SHP77 treated with DMSO at 0.1 percent for 48 hours (cell line): ENCODE data around the gene NUP188.
A peak's percentile ranks its signal among the peaks of the same experiment; 100 is the strongest.
"Not testable (repeated sequence)": the region's sequence is repeated elsewhere in the genome, so short reads cannot be mapped to it uniquely, and the experiment has no call there.

Source experiments
- DNase-seq: peaks from one replicate; lab custom pipeline; 2025; lab: John Stamatoyannopoulos, UW

Gene NUP188

DNA sequence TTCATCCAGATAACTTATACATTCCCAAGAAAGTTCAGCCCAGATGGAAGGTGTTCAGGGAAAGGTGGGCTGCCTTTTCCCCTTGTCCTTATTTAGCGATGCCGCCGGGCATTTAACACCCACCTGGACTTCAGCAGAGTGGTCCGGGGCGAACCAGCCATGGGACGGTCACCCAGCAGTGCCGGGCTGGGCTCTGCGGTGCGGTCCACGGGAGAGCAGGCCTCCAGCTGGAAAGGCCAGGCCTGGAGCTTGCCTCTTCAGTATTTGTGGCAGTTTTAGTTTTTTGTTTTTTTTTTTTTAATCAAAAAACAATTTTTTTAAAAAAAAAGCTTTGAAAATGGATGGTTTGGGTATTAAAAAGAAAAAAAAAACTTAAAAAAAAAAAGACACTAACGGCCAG lies 30.8 kb upstream of the NUP188 start:
- no peak for DNase-seq

DNA sequence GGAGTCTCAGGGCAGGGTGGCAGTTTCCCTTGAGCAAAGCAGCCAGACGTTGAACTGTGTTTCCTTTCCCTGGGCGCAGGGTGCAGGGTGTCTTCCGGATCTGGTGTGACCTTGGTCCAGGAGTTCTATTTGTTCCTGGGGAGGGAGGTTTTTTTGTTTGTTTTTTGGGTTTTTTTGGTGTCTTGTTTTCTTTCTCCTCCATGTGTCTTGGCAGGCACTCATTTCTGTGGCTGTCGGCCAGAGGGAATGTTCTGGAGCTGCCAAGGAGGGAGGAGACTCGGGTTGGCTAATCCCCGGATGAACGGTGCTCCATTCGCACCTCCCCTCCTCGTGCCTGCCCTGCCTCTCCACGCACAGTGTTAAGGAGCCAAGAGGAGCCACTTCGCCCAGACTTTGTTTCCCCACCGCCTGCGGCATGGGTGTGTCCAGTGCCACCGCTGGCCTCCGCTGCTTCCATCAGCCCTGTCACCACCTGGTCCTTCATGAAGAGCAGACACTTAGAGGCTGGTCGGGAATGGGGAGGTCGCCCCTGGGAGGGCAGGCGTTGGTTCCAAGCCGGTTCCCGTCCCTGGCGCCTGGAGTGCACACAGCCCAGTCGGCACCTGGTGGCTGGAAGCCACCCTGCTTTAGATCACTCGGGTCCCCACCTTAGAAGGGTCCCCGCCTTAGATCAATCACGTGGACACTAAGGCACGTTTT lies 30.2 kb upstream of the NUP188 start:
- no peak for DNase-seq

DNA sequence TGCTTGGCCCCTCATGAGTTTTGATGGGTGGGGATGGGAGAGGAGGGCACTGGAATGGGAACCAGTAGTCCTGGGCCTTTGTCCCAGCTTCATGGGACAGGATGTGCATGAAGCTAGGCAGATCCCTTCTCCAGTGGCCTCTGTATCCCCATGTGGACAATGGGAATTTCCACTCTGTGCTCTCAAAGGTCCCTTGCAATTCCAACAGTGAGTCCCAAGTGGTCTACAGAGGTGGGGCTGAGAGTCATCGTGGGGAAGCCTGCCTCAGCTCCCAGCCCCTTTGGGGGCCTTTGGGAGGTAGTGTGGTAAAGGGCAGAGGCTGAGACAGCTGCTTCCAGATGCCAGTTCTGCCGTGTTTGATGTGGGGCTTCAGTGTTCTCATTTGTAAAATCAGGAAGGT lies 28.6 kb upstream of the NUP188 start:
- DNase-seq: no peak

DNA sequence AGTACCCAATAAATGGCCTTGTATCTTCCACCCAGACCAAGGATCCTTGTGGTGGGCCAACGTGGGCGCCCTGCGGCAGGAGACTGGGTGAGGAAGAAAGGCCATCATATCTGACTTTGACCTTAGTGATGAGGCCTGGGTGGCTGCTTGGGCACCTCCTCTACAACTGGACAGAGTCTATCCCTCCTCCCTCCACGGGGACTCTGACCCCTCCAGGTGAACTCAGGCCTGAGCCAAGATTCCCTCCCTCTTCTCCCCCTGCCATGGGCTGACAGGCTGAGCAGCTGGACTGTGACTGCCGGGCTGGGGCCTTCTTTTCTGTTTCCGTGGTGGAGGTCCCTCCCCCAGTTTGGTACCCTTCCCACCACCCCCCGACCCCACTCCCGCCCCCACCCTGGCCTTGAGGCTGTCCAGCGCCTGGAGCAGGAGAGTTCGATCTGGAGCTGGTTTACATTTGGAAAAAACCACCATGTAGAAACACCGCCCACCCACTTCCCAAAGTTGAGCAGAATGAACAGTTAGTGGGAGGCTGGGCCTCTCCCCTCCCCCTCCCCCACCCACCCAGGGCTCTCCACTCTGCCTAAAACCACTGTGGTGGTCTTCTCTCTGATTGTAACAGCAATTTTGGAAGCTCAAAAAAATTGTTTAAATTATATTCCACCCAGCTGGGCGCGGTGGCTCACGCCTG lies 28.0 kb upstream of the NUP188 start:
- no peak for DNase-seq

DNA sequence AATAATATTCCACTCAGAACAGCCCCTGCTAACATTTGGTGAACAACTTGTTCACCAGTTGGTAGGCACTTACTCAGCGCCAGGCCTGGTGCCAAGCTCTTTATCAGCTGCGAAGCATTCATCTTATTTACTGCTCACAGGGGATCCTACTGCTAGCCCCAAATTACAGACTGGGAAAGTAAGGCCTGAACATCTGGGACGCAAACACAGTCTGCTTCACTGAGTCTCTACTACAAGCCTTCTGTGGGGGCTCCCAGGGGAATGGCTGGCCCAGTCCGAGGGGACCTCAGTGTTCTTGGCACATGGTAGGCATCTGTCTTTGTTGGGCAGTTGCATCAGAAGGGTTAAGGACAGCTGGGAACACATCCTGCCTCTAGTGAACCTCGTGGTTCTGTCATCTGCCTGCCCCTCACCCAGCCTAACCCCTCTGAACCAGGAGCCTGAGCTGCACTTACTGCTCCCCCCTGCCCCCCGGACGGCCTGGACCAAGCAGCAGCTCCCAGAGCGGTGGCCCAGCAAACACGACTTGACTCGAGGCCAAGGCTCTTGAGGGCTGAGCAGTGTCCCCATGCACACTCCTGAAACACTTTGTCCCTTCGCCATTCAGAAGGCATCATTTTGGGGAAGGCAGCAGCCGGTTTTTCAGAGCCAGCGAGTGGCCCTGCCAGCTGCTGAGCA lies 27.0 kb upstream of the NUP188 start, which contains the start of gene PHYHD1:
PHYHD1 (plus strand) TSS at position 602 of the 678 bp plus-strand sequence. CDS start 1,342 bp downstream, outside the sequence.
- peak; percentile 67 for DNase-seq

DNA sequence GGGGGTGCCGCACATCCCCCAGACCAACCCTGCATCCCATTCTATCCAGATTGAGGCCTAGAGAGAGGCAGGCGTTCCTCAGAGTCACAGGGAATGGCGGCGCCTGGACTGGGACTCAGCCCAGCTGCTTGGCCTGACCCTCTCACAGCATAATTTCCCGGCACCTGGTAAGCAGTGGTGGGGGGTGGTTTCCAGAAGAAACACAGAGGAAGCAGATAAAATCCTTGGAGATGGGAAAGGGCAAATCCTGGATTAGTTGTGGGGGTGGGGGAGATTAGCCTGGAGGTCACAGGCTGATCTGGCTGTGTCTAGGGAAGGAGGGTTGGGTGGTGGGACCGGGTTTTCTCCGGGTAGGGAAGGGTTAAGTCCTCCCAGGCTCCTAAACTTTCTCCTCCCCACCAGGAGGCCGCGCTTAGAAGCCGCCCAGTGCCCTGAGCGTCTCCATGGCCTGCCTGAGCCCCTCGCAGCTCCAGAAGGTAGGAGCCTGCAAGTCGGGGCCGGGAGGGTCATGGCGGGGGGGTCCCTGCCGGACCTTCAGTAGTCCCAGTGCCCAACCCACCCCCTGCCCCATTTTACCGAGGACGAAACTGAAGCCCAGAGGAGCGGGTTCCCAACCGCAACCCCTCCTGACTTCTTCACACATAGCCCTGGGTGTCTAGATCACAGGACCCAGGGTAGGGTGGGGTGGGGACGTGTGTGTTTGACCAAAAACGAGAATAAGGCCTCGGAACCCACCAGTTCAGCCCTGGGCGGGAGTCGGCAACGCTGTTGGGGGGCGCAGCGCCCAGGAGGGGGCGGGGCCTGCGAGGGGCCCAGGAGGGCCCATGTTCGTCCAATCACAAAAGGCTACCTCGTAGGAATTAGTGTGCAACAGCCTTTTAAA lies 25.4 kb upstream of the NUP188 start:
- peak; percentile 16 for DNase-seq

DNA sequence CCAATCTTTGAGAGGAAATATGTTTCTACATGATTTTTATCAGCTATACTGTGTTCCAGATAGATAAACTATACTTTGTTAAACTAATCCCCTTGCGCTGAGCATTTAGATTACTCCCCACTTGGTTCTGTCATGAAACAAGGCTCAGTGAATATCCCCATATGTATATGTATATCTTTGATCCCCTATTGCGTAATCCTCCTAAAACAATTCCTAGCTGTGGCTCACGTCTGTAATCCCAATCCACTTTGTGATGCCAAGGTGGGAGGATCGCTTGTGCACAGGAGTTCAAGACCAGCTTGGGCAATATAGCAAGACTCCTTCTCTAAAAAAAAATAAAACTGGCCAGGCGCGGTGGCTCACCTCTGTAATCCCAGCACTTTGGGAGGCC lies 24.0 kb upstream of the NUP188 start:
- no peak for DNase-seq

DNA sequence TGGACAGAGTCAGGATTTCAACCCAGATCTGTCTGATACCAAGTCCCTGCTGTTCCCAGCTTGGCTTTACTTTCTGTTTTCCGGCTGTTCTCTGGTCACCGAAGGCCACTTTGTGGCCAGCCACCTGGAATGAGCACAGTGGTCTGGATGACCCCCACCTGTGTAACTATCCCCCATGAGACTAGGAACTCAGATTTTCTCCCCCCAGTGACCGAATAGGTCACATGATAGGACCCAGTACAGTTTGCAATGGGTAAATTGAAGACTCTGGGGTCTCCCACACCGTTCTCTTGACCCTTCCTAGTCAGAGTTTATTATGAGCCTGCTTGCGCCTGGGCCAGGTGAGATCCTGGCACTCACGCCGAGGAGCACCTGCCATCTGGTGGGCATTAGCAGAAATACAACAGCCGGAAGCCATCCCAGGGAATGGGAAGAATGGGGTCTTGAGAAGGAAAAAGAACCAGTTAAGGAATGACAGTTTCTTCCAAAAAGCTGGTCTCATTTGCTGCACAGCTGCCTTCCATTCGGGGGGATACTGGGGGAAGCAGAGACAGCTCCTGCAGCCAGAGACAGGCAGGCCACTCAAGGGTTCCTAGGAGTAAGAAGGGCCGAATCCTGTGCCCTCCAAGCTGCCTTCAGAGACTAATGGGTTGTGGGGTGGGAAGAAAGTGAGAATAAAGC lies 19.6 kb upstream of the NUP188 start:
- no peak for DNase-seq

DNA sequence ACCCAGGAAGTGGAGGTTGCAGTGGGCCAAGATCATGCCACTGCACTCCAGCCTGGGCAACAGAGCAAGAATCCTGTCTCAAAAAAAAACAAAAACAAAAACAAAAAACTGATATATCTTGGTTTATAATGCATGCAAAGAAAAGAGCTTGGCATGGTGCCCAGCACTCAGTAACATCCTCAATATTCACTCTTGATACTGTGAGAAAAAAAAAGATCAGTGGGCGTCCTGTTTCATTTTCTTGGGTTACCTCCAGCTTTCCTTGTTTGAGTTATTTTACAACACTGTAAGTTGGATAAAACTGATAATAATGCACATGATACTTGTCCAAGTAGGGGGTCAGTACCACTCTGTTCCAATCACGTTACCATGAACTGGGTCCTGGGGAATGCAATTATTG lies 18.9 kb upstream of the NUP188 start:
- no peak for DNase-seq

DNA sequence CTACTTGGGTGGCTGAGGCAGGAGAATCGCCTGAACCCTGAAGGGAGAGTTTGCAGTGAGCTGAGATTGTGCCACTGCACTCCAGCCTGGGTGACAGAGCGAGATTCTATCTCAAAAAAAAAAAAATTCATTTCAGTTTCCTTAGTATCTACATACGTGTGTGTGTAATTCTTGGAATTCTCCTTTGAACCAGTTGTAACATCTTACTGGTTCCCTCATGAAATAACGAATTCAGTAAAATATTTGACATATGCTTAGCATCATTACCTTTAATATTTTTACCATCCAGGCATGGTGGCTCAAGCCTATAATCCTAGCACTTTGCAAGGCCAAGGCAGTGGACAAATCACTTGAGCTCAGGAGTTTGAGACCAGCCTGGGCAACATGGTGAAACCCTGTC lies 17.9 kb upstream of the NUP188 start:
- no peak for DNase-seq

DNA sequence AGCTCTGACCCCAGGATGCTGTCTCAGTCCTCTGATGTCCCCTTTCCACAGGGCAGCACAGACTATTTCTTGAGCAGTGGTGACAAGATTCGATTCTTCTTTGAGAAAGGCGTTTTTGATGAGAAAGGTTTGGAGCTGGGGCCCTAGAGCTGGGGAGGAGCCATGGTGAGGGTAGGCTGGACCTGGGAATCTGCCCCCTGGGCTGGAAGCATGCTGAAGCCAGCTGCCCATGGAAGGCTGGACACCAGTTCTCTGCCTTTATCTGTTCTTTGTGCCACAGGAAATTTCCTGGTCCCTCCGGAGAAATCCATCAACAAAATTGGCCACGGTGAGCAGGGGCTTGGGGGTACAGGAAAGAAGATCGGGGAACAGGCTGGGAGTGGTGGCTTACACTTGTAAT lies 13.8 kb upstream of the NUP188 start:
- no peak for DNase-seq

DNA sequence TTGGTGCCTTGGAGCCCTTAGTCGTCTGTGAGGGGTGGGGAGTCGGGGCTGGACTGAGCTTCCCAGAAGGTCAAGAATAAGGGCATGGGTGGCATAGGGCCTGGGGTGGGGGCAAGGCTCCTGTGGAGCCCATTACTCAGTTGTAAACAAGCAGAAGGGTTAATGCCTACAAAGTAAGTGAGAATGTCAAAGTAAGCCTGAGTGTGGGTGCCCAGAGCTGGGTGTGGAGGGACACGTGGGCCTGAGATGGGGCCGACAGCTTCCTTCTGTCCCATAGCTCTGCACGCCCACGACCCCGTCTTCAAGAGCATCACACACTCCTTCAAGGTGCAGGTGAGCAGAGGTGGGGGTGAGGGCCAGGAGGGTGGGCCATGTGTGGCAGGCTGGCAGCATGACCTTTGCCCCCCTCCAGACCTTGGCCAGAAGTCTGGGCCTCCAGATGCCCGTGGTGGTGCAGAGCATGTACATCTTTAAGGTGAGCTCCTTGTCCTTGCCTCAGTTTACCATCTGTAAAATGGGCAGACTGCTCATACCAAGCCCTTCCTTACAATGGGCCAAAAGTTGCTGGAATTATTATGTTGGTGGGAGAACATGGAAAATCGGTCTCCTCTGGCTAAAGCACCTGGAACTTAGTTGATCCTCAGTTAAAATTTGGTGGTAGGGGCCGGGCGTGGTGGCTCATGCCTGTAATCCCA lies 11.2 kb upstream of the NUP188 start:
- no peak for DNase-seq

DNA sequence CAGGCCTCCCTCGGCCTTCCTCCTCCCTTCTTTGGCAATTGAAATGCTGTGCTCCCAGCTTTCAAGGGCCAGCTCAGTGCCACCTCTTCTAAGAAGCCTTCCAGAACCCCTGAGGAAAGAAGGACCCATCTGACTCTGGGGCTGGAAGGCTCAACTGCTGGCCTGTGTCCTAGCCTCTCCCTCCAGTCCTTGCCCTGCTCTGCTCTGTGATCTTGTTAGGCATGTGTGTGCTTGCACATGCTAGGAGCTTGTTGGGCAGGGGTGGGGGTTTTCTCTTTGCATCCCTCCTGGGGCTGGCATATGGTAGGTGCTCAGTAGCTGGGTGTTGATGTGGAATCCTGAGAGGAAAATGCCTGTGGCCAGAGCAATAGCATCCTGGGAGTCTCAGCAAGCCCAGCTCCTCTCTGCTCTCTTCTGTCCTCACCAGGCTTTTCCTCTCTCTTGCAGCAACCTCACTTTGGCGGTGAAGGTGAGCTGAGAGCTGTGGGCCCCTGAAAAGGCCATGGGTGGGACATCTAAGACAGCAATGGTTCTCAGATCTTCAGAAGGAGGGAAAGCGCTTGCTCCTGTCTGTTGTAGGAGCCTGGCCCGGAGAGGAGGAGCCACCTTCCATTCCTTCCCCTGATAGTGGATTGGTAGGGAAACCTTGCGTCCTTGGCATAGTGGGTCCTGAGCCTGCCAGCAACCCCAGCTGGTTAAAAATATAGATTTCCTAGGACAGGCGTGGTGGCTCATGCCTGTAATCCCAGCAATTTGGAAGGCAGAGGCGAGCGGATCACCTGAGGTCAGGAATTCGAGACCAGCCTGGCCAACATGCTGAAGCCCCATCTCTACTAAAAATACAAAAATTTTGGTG lies 10.0 kb upstream of the NUP188 start:
- no peak for DNase-seq

DNA sequence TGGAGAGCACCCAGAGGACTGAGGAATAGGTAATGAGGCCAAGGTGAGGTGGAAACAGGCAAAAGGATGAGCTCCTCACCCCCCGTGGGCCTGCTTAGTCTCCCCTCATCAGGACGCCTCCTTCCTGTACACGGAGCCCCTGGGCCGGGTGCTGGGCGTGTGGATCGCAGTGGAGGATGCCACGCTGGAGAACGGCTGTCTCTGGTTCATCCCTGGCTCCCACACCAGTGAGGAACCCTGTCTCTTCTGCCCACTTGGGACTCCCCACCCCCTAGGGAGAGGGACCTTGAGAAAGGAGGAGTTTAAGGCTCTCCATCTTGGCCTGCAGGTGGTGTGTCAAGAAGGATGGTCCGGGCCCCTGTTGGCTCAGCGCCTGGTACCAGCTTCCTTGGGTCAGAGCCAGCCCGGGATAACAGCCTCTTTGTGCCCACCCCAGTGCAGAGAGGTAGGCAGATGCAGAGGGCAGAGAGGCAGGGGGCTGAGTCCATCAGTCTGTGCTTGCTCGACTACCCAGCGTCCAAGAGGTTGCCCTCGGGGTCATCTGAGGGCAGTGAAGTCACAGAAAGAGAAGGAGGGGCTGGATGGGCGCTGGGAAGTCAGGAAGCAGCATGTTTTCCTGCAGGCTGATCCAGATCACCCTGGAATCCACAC lies 7.1 kb upstream of the NUP188 start:
- DNase-seq: no peak

DNA sequence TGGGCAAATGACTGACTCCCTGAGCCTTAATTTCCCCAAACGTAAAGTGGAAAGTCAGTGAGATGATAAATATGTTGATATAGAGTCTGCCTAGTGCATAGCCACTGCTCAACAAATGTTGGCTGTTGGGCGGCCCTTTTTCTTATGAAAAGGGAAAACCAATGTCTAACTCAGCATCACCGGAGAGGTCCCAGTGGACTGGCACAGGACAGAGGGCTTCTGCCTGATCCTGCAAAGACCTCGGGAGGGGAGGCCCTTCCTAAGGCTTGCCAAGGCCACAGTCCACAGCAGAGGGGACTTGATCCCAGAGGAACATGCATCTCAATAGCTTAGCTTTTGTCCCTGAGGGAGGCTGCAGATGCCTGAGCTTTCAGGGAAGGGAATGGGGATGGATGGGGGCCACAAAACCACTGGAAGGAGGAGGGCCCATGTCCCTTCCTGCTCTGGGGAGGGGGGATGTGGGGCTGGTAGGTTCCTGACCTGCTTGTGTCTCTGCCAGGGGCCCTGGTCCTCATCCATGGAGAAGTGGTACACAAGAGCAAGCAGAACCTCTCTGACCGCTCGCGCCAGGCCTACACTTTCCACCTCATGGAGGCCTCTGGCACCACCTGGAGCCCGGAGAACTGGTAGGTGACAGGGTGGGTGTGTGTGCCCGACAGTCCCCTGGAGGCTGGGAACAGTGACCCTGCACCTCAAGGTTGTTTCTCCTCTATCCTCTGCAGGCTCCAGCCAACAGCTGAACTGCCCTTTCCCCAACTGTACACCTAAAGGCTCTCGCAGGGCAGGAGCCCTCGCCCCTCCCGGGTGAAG lies 6.3 kb upstream of the NUP188 start:
- DNase-seq: no peak

DNA sequence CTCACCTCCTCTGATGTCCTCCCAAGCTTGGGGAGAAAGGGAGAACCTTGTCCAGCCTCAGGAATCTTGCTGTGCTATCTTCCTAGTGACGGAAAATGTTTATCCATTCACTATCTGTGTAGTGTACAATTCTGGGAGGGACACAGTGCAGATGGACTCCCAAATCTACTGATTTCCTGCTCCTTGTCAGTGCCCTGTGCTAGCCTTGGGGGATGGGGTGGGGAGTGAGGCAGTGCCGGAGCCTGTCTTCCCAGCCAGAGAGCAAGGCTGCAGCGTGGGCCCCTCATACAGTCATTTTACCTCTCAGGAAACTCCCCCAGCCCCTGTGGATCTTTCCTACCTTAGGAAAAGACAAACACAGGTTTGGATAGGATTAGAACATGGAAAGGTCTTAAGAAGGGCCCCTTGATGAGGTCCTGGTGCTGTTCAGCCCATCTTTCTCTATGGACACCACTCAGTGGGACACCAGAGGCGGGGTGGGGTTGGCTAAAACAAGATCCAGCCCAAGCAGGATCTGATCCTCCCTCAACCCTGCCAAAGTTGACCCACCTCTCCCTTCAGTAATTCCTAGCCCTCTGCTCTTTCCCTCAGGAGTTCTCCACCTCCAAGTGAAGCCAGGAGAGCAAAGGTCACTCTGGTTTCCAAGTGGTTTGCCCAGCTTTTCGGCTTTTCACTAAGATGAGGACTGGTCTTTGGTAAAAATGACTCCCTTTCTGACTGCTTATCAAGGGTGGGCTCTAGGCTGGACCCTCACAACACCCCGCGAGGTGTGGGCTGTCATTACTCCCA lies 3.5 kb upstream of the NUP188 start:
- no peak for DNase-seq

DNA sequence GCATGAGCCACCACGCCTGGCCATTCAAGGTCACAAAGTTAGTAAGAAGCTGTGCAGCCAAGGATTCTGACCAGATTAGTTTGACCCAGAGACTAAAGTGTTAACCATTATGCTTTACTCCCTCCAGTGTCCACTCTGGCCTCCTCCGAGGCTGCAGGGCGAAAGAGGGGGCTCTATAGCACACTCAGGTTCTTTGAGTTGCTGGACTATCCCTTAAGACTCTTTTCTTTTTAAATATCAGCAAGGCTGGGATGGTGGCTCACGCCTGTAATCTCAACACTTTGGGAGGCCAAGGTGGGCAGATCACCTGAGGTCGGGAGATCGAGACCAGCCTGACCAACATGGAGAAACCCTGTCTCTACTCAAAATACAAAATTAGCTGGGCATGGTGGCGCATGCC lies 2.5 kb upstream of the NUP188 start:
- DNase-seq: not testable (repeated sequence)
